Mammary epithelial cell (primary cell): ENCODE results near the gene TACC3.

Experiments used
- CTCF ChIP-seq, 2 donors: IDR thresholded peaks in 1 of 2; conservative IDR thresholded peaks in 1 of 2; 2 replicates each; pipeline ENCODE4 v1.5.1; 2011 to 2012; ENCODE audit warnings: inconsistent platforms in 2 of 2, low read length in 2 of 2, mild to moderate bottlenecking in 2 of 2, control low read depth in 1 of 2, low read depth in 1 of 2; ENCODE audit not compliant: insufficient read depth in 1 of 2; ENCODE audit errors: extremely low read depth in 1 of 2
- EZH2 ChIP-seq: IDR thresholded peaks from 2 replicates; pipeline ENCODE4 v1.6.1; 2012; ENCODE audit warnings: low read length, inconsistent platforms, borderline replicate concordance

- TF ChIP-seq CTCF (conservative IDR thresholded peaks at IDR 0.05 in 1 of 2, IDR thresholded peaks at IDR 0.05 in 1 of 2; ENCODE audit: extremely low read depth in 1 of 2, insufficient read depth in 1 of 2, low read depth in 1 of 2, low read length in 2 of 2) (no peak), EZH2 (no peak)
Measured at GRCh38 chr4:1750381-1751154, 29.2 kb downstream of the TACC3 start.
